ENCODE data around the gene SRMS.

DNA sequence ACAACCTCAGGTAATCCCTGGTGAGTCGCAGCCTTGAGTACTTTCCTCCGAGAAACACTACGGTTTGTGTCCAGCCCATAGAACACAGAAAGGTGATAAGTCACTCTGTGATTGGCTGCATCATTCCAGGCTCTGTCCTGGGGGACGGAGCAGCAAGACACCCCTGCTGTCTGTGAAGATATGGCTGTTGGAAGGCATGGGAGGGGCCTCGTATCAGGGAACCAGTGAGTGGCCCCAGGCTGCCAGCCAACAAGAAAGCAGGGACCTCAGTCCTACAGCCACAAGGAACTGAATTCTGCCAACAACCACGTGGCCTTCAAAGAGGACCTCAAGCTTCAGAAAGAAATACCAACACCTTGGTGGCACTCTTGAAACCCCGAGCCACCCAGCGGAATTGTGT lies 42.3 kb downstream of the SRMS start:
- no peak for TF ChIP-seq EZH2phosphoT487 (IDR thresholded peaks at IDR 0.05; ENCODE audit: low read length)
- TF ChIP-seq, protein P1, sequence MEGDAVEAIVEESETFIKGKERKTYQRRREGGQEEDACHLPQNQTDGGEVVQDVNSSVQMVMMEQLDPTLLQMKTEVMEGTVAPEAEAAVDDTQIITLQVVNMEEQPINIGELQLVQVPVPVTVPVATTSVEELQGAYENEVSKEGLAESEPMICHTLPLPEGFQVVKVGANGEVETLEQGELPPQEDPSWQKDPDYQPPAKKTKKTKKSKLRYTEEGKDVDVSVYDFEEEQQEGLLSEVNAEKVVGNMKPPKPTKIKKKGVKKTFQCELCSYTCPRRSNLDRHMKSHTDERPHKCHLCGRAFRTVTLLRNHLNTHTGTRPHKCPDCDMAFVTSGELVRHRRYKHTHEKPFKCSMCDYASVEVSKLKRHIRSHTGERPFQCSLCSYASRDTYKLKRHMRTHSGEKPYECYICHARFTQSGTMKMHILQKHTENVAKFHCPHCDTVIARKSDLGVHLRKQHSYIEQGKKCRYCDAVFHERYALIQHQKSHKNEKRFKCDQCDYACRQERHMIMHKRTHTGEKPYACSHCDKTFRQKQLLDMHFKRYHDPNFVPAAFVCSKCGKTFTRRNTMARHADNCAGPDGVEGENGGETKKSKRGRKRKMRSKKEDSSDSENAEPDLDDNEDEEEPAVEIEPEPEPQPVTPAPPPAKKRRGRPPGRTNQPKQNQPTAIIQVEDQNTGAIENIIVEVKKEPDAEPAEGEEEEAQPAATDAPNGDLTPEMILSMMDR (IDR thresholded peaks at IDR 0.05; ENCODE audit: low read length) = no peak

Measured in MM.1S (cell line).